H1 (cell line): ENCODE measurements around the gene VAV2. TPM values are rescaled to one million over a fixed set of nuclear protein-coding genes. Genes with fewer than 3 reads are reported as not detected.

Experiments used
- CTCF ChIA-PET: fragments of 300-600 bp; sonication (Branson Sonifier 250); formaldehyde crosslinking; loops from one replicate; lab custom pipeline; 2021; ENCODE audit not compliant: partially characterized antibody; lab: Charles Lee
- POLR2A ChIA-PET: fragments of 300-600 bp; sonication (Branson Sonifier 250); formaldehyde crosslinking; loops from one replicate; lab custom pipeline; 2021; ENCODE audit warnings: inconsistent platforms; ENCODE audit not compliant: partially characterized antibody; lab: Charles Lee
- DNase-seq, 2 experiments: peaks; one replicate each; pipeline versions ENCODE4 v3.0.0 to v3.0.0-alpha.2; 2010 to 2022; ENCODE audit warnings: low spot score in 2 of 2, low read depth in 1 of 2, mixed read lengths in 1 of 2
- FAIRE-seq: peaks from 2 replicates; lab custom pipeline; 2011; peaks lifted over from hg19 to GRCh38; lab: Jason Lieb, UNC
- H2AFZ ChIP-seq: 2 replicates; pipeline ENCODE4 v1.8.1; 2012; ENCODE audit warnings: low read length, inconsistent platforms
- H2AK5ac ChIP-seq: 2 replicates; pipeline ENCODE4 v1.6.1; 2013; ENCODE audit warnings: low read depth, low read length
- H2BK120ac ChIP-seq: replicated peaks from 2 replicates; pipeline ENCODE3; 2013; ENCODE audit warnings: low read depth, low read length, inconsistent platforms
- H2BK12ac ChIP-seq: 2 replicates; pipeline ENCODE4 v1.6.1; 2013; ENCODE audit warnings: low read depth, low read length
- H2BK15ac ChIP-seq: 2 replicates; pipeline ENCODE4 v1.6.1; 2013; ENCODE audit warnings: low read length
- H2BK20ac ChIP-seq: 2 replicates; pipeline ENCODE4 v1.6.1; 2013; ENCODE audit warnings: low read length
- H2BK5ac ChIP-seq: 2 replicates; pipeline ENCODE4 v1.6.1; 2013; ENCODE audit warnings: low read depth, low read length
- H3K14ac ChIP-seq: 2 replicates; pipeline ENCODE4 v1.6.1; 2013; ENCODE audit warnings: inconsistent platforms; ENCODE audit not compliant: insufficient read length
- H3K18ac ChIP-seq: 2 replicates; pipeline ENCODE4 v1.6.1; 2013; ENCODE audit warnings: low read length; ENCODE audit errors: extremely low read depth
- H3K23ac ChIP-seq: 2 replicates; pipeline ENCODE4 v1.6.1; 2013; ENCODE audit warnings: inconsistent platforms; ENCODE audit not compliant: insufficient read length
- H3K23me2 ChIP-seq: 2 replicates; pipeline ENCODE4 v1.6.1; 2013; ENCODE audit warnings: low read depth, low read length
- H3K27ac ChIP-seq: 2 replicates; pipeline ENCODE4 v1.6.1; 2011; ENCODE audit warnings: low read depth, low read length, inconsistent platforms
- H3K27me3 ChIP-seq, 4 experiments: replicated peaks in 1 of 4; 1 replicate in 1 of 4; 2 replicates in 3 of 4; pipeline versions ENCODE4 v1.6.1 to v1.8.1; 2011 to 2013; ENCODE audit warnings: low read length in 3 of 4, mild to moderate bottlenecking in 3 of 4, inconsistent platforms in 2 of 4, mixed read lengths in 2 of 4, moderate library complexity in 1 of 4; ENCODE audit not compliant: control insufficient read depth in 3 of 4, insufficient read depth in 3 of 4; ENCODE audit errors: extremely low read depth in 1 of 4
- H3K36me3 ChIP-seq, 4 experiments: 2 replicates each; pipeline versions ENCODE4 v1.6.1 to v1.8.1; 2011 to 2013; ENCODE audit warnings: mild to moderate bottlenecking in 4 of 4, low read length in 3 of 4, moderate library complexity in 2 of 4, control low read depth in 1 of 4, inconsistent platforms in 1 of 4; ENCODE audit not compliant: insufficient read depth in 4 of 4, control insufficient read depth in 2 of 4
- H3K4ac ChIP-seq: replicated peaks from 2 replicates; pipeline ENCODE3; 2013; ENCODE audit warnings: low read length, low read depth, mixed read lengths, inconsistent platforms; ENCODE audit not compliant: insufficient read length
- H3K4me1 ChIP-seq, 4 experiments: replicated peaks in 1 of 4; 1 replicate in 1 of 4; 2 replicates in 3 of 4; pipeline versions ENCODE4 v1.6.1 to v1.8.1; 2011 to 2013; ENCODE audit warnings: low read length in 3 of 4, inconsistent platforms in 2 of 4, mixed read lengths in 1 of 4; ENCODE audit not compliant: insufficient read depth in 4 of 4, control insufficient read depth in 3 of 4
- H3K4me2 ChIP-seq, 2 experiments: 2 replicates each; pipeline versions ENCODE4 v1.6.1 to v1.8.1; 2011 to 2013; ENCODE audit warnings: low read depth in 2 of 2, low read length in 2 of 2, control low read depth in 1 of 2, inconsistent platforms in 1 of 2, mild to moderate bottlenecking in 1 of 2; ENCODE audit not compliant: insufficient read depth in 1 of 2
- H3K4me3 ChIP-seq, 4 experiments: fragments of 200-600, 300-600 bp in 1 of 4; sonication (generic), shearing (Covaris generic), sonication (Bioruptor Twin) in 1 of 4; 2 replicates each; pipeline versions ENCODE4 v1.5.1 to v1.8.1; 2011 to 2016; ENCODE audit warnings: low read length in 4 of 4, low read depth in 3 of 4, control low read depth in 2 of 4, inconsistent platforms in 2 of 4, mild to moderate bottlenecking in 2 of 4, mixed read lengths in 1 of 4, moderate library complexity in 1 of 4; ENCODE audit not compliant: insufficient read depth in 2 of 4; ENCODE audit errors: extremely low read depth in 1 of 4
- H3K56ac ChIP-seq: replicated peaks from 2 replicates; pipeline ENCODE3; 2013; ENCODE audit warnings: low read depth, mild to moderate bottlenecking, mixed read lengths, low read length, inconsistent platforms; ENCODE audit not compliant: insufficient read length
- H3K79me1 ChIP-seq: 2 replicates; pipeline ENCODE4 v1.6.1; 2013; ENCODE audit warnings: low read depth, low read length, control low read depth
- H3K79me2 ChIP-seq, 2 experiments: 2 replicates each; pipeline versions ENCODE4 v1.6.1 to v1.8.1; 2012 to 2013; ENCODE audit warnings: low read length in 2 of 2, mild to moderate bottlenecking in 2 of 2, inconsistent platforms in 1 of 2; ENCODE audit not compliant: insufficient read depth in 2 of 2, control insufficient read depth in 1 of 2
- H3K9ac ChIP-seq, 4 experiments: replicated peaks in 1 of 4; 1 replicate in 1 of 4; 2 replicates in 3 of 4; pipeline versions ENCODE4 v1.6.1 to v1.8.1; 2011 to 2013; ENCODE audit warnings: low read depth in 3 of 4, low read length in 3 of 4, control low read depth in 2 of 4, mild to moderate bottlenecking in 2 of 4, moderate library complexity in 2 of 4, inconsistent platforms in 1 of 4; ENCODE audit errors: extremely low read depth in 1 of 4
- H3K9me3 ChIP-seq, 2 experiments: 2 replicates each; pipeline versions ENCODE4 v1.6.1 to v1.8.1; 2012 to 2013; ENCODE audit warnings: mild to moderate bottlenecking in 2 of 2, moderate library complexity in 2 of 2, control low read depth in 1 of 2, inconsistent platforms in 1 of 2, low read depth in 1 of 2, low read length in 1 of 2, mixed read lengths in 1 of 2; ENCODE audit not compliant: insufficient read depth in 2 of 2
- H4K20me1 ChIP-seq, 2 experiments: replicated peaks in 1 of 2; 2 replicates each; pipeline versions ENCODE3 to v1.8.1; 2011 to 2013; ENCODE audit warnings: inconsistent platforms in 2 of 2, low read length in 2 of 2, mild to moderate bottlenecking in 1 of 2; ENCODE audit not compliant: insufficient read depth in 2 of 2, control insufficient read depth in 1 of 2
- H4K5ac ChIP-seq: 2 replicates; pipeline ENCODE4 v1.6.1; 2013; ENCODE audit warnings: low read length, low read depth, mixed read lengths, inconsistent platforms; ENCODE audit not compliant: insufficient read length
- H4K8ac ChIP-seq: 2 replicates; pipeline ENCODE4 v1.8.0; 2013; ENCODE audit warnings: mild to moderate bottlenecking, moderate library complexity, low read length, inconsistent platforms; ENCODE audit not compliant: insufficient read depth; ENCODE audit errors: extremely low read depth
- H4K91ac ChIP-seq: replicated peaks from 2 replicates; pipeline ENCODE3; 2013; ENCODE audit warnings: low read length, mixed read lengths, inconsistent platforms; ENCODE audit not compliant: insufficient read length
- BCL11A ChIP-seq, 2 experiments: IDR thresholded peaks; one replicate each; pipeline ENCODE4 v1.6.1; 2011; ENCODE audit warnings: low read depth in 2 of 2, low read length in 2 of 2, mild to moderate bottlenecking in 2 of 2
- CBX8 ChIP-seq: fragments of 300-800, 300-1000 bp; sonication (generic); IDR thresholded peaks from 2 replicates; pipeline ENCODE4 v1.7.1; 2016; ENCODE audit warnings: low read depth, low read length, borderline replicate concordance
- CTBP2 ChIP-seq: IDR thresholded peaks from 2 replicates; pipeline ENCODE4 v1.7.0; 2011; ENCODE audit warnings: borderline replicate concordance, mild to moderate bottlenecking, moderate library complexity, mixed read lengths, low read length; ENCODE audit not compliant: insufficient read depth, insufficient read length
- E2F6 ChIP-seq: IDR thresholded peaks from 2 replicates; pipeline ENCODE4 v1.6.1; 2012; ENCODE audit warnings: inconsistent platforms
- EP300 ChIP-seq, 2 experiments: IDR thresholded peaks; 1 replicate in 1 of 2; 2 replicates in 1 of 2; pipeline ENCODE4 v1.6.1; 2011 to 2012; ENCODE audit warnings: low read depth in 2 of 2, low read length in 2 of 2, mild to moderate bottlenecking in 2 of 2, borderline replicate concordance in 1 of 2, inconsistent platforms in 1 of 2, moderate library complexity in 1 of 2
- PHF8 ChIP-seq: fragments of 200-600 bp; sonication (generic); conservative IDR thresholded peaks from 2 replicates; pipeline ENCODE4 v1.7.1; 2012; ENCODE audit warnings: low read depth, mild to moderate bottlenecking, inconsistent platforms, low read length, moderate library complexity
- SIX5 ChIP-seq: IDR thresholded peaks from 2 replicates; pipeline ENCODE4 v1.6.1; 2011; ENCODE audit warnings: mild to moderate bottlenecking, low read depth, low read length
- SRF ChIP-seq: IDR thresholded peaks from 2 replicates; pipeline ENCODE4 v1.6.1; 2011; ENCODE audit warnings: mild to moderate bottlenecking, low read depth, low read length, moderate library complexity
- TAF1 ChIP-seq: IDR thresholded peaks from 2 replicates; pipeline ENCODE4 v1.6.1; 2011; ENCODE audit warnings: mild to moderate bottlenecking, low read depth, low read length
- USF2 ChIP-seq: IDR thresholded peaks from 2 replicates; pipeline ENCODE4 v1.6.1; 2011; ENCODE audit warnings: low read length, improper control_type of control experiment
- WGBS, 2 experiments: shearing (Covaris generic) in 1 of 2; methylation state at CpG; one replicate each; pipeline versions ENCODE4 v1.1.6 to v1.1.7; 2013 to 2015; ENCODE audit warnings: low lambda C conversion rate in 2 of 2, mixed read lengths in 2 of 2, inconsistent platforms in 1 of 2, low coverage in 1 of 2, missing lambda C conversion rate in 1 of 2; ENCODE audit not compliant: insufficient replicate concordance in 2 of 2, insufficient coverage in 1 of 2, insufficient read length in 1 of 2; ENCODE audit errors: extremely low coverage in 1 of 2, missing lambda C conversion rate in 1 of 2; 5-methylcytosine and 5-hydroxymethylcytosine counted together
- polyA plus RNA-seq, 7 experiments: library from polyadenylated mRNA; depleted of rRNA in 3 of 7; stranded (reverse) in 5 of 7; unstranded in 2 of 7; fragments of >200 nt in 5 of 7; fragments of 200-250 nt in 2 of 7; gene quantifications; 1 replicate in 5 of 7; 2 replicates in 1 of 7; 4 replicates in 1 of 7; pipeline versions ENCODE4 v1.2.1 to v1.2.3, GENCODE V29; 2011 to 2013; ENCODE audit warnings: missing spikeins in 2 of 7, mixed read lengths in 2 of 7
- total RNA-seq: library from RNA; stranded (reverse); fragmentation: NEBNext Ultra II Directional; extraction: Animal tissue kit (Norgen Biotek cat#: 25700); gene quantifications from 2 replicates; pipeline ENCODE4 v1.2.1, GENCODE V29; 2021

Gene VAV2
- total and polyA plus RNA-seq, 2 of the 8 experiments (the other 6 are each of a cell fraction or from before 2014, with no cell fraction given), result 13.6 to 37.6 TPM

DNA sequence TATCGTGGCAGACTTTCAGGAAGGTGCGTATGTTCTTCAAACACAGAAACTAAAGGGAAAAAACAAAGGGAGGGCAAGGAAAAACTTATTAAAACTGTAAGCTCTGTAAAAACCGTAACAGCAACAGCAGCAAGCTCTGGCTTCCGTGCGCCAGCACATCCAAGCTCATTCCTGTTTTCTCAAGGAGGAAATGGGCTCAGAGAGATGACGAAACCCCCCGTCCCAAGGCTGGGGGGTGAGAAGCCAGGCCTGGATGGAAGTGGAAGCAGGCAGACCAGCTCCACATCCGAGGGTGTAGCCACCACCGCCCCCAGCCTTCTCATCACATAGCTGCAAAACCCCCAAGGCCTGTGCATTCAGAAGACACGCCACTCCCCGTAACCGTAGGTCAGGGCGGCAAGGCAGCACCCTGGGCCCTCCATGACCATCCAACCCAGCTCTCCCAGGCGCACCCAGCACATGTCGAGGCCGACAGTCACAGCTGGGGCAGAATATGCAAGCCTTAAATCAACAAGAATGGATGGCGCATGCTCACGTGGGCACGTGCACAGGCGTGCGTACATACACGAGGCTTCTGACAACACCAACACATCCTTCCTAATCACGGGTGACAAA lies 52.8 kb downstream of the VAV2 start:
- H2BK120ac ChIP-seq, result no peak overlapping the region
- no peaks in the 10 kb centered on the region for H3K9me3 ChIP-seq
- no peak overlapping the region for H3K4me3 ChIP-seq
- H3K27me3 ChIP-seq, result no peaks in the 10 kb centered on the region
- no peak overlapping the region for H3K23ac ChIP-seq
- H2BK15ac ChIP-seq, result no peak overlapping the region
- no peak overlapping the region for H3K27ac ChIP-seq
- no peak overlapping the region for H2BK20ac ChIP-seq
- H3K56ac ChIP-seq, result no peak overlapping the region
- no peak overlapping the region for H2AK5ac ChIP-seq
- H4K8ac ChIP-seq, result no peak overlapping the region; the same call in 1 of the 2 replicates
- H2BK12ac ChIP-seq, result no peak overlapping the region
- H2BK5ac ChIP-seq, result peak overlapping the region; percentile 7; the same call in 1 of the 2 replicates
- peaks cover 4% of the 10 kb centered on the region; the same call in 1 of the 2 replicates for H3K23me2 ChIP-seq
- ChIA-PET POLR2A (no interaction called here), CTCF (interaction anchor here (0.8 to 1.5 kb wide), 7 partner anchors 11 to 157 kb away, joined by 3 to 8 read pairs (median 3); no protein-coding TSS in a partner anchor)
- no peak overlapping the region for H3K18ac ChIP-seq
- DNase-seq (no peak), FAIRE-seq (no peak)
- H3K14ac ChIP-seq, result no peak overlapping the region
- H3K4me1 ChIP-seq, result peaks cover 0 to 6% (median 2%) of the 10 kb centered on the region in 4 experiments; a peak in 2 of 7 replicates
- no peak overlapping the region for H3K4ac ChIP-seq
- peaks cover 4 to 25% of the 10 kb centered on the region in 2 experiments for H4K20me1 ChIP-seq
- H2AFZ ChIP-seq, result no peak overlapping the region
- no peak overlapping the region for H3K9ac ChIP-seq
- H3K79me2 ChIP-seq, result peaks cover 0 to 31% of the 10 kb centered on the region in 2 experiments; a peak in 3 of 4 replicates
- H3K36me3 ChIP-seq, result peaks cover 0 to 4% (median 1%) of the 10 kb centered on the region in 4 experiments; a peak in 3 of 8 replicates
- no peak overlapping the region for H4K5ac ChIP-seq
- 87% methylated on average over 23 of the region's 23 CpGs; no CpG with 5 or more reads in 1 of the 2 experiments for WGBS, 2 experiments
- peaks cover 4% of the 10 kb centered on the region for H3K79me1 ChIP-seq
- H4K91ac ChIP-seq, result no peak overlapping the region
- no peak overlapping the region for H3K4me2 ChIP-seq
- TF ChIP-seq EP300 (IDR thresholded peaks at IDR 0.05; ENCODE audit: borderline replicate concordance in 1 of 2, low read depth in 2 of 2, low read length in 2 of 2), result no peak
- TF ChIP-seq TAF1, result no peak
- no peak for TF ChIP-seq SIX5
- TF ChIP-seq CBX8, result no peak
- TF ChIP-seq BCL11A (IDR thresholded peaks at IDR 0.05; ENCODE audit: low read depth in 2 of 2, low read length in 2 of 2), result no peak
- no peak for TF ChIP-seq CTBP2
- no peak for TF ChIP-seq USF2
- no peak for TF ChIP-seq PHF8
- no peak for TF ChIP-seq E2F6
- TF ChIP-seq SRF, result no peak
